Ovary (tissue), 9 donors: ENCODE results near the gene LPAR5. TPM values are rescaled to one million over a fixed set of nuclear protein-coding genes. Genes with fewer than 3 reads are reported as not detected.

Experiments
- DNase-seq, 5 donors: peaks; one replicate each; pipeline ENCODE4 v3.0.0-alpha.2; 2019 to 2020
- H3K27ac ChIP-seq, 2 donors: fragments of 200-600 bp; one replicate each; pipeline versions ENCODE4 v1.5.1 to v1.8.0; 2019 to 2022
- H3K27me3 ChIP-seq: fragments of 200-600 bp; one replicate; pipeline ENCODE4 v1.8.0; 2022
- H3K36me3 ChIP-seq: fragments of 200-600 bp; sonication (generic); one replicate; pipeline ENCODE4 v1.5.1; 2019
- H3K4me1 ChIP-seq: one replicate; pipeline ENCODE4 v1.8.1; 2013; ENCODE audit warnings: mild to moderate bottlenecking, moderate library complexity; ENCODE audit not compliant: insufficient read depth
- H3K4me3 ChIP-seq: fragments of 200-600 bp; sonication (generic); one replicate; pipeline ENCODE4 v1.5.1; 2017
- H3K9me3 ChIP-seq, 2 donors: fragments of 200-600 bp in 1 of 2; sonication (generic) in 1 of 2; one replicate each; pipeline versions ENCODE4 v1.5.1 to v1.8.1; 2013 to 2019; ENCODE audit warnings: mild to moderate bottlenecking in 1 of 2, moderate library complexity in 1 of 2
- CTCF ChIP-seq, 3 donors: fragments of 450-650 bp in 2 of 3; fragments of 200-600 bp in 1 of 3; IDR thresholded peaks; one replicate each; pipeline versions ENCODE4 v1.5.1 to v1.8.0; 2016 to 2022; ENCODE audit warnings: antibody characterized with exemption in 3 of 3, mild to moderate bottlenecking in 1 of 3
- EP300 ChIP-seq: sonication (generic); formaldehyde crosslinking; IDR thresholded peaks from one replicate; pipeline ENCODE4 v1.6.1; 2017; ENCODE audit warnings: antibody characterized with exemption
- POLR2A ChIP-seq: fragments of 450-650 bp; IDR thresholded peaks from one replicate; pipeline ENCODE4 v1.6.1; 2017; ENCODE audit warnings: antibody characterized with exemption, mild to moderate bottlenecking, moderate library complexity
- WGBS, 3 donors: extraction: QIAGEN DNeasy Blood & Tissue Kit in 1 of 3; methylation state at CpG; one replicate each; pipeline versions ENCODE4 v1.1.5 to v1.1.7; 2013 to 2017; 5-methylcytosine and 5-hydroxymethylcytosine counted together
- intact Hi-C, 4 donors: fragments of 100-400 bp; cut with DNase I; formaldehyde crosslinking; loops; one replicate each; pipeline versions ENCODE4 v1.11.0 to v1.15.1; 2022 to 2023
- polyA plus RNA-seq, 2 donors: library from polyadenylated mRNA; stranded (reverse); fragments of 200-250 nt in 1 of 2; fragments of 350-450 nt in 1 of 2; fragmentation: Illumina TruSeq in 1 of 2; extraction: RNeasy Lipid Tissue Mini Kit (QIAGEN cat#74804) in 1 of 2; gene quantifications; one replicate each; pipeline ENCODE4 v1.2.3, GENCODE V29; 2013 to 2014
- small RNA-seq: library from RNA; depleted of rRNA; stranded (forward); fragments of <200 nt; gene quantifications from one replicate; pipeline ENCODE3, GENCODE V24; 2016
- total RNA-seq, 7 donors: library from RNA; depleted of rRNA in 2 of 7; stranded (reverse); fragments of >200 nt in 2 of 7; fragmentation: NEBNext Ultra II Directional in 3 of 7; extraction: Animal tissue kit (Norgen Biotek cat#: 25700) in 3 of 7; gene quantifications; one replicate each; pipeline versions ENCODE4 v1.1.0 to v1.2.4, GENCODE V29; 2016 to 2023
- donor health status: DM: no; HTN: no; CAD: no; lungs with moderate emphysema.
- donor health status: DM: no; HTN: no; CAD: no.
- donor health status: Bipolar disorder and iron deficiency.
- donor health status: DM: yes; HTN: yes; CAD: no.
- donor health status: DM: no; HTN: no; CAD: no.
- donor health status: DM: yes; HTN: yes; CAD: no.

The LPAR5 gene
- total and polyA plus RNA-seq, 9 donors = 0.57 to 2.6 (median 1.3) TPM

- Histone ChIP-seq H3K27ac (no peak overlapping the region), H3K9me3 (no peaks in the 10 kb centered on the region), H3K36me3 (no peaks in the 10 kb centered on the region), H3K4me3 (no peak overlapping the region), H3K4me1 (peaks cover 4% of the 10 kb centered on the region), H3K27me3 (no peaks in the 10 kb centered on the region)
- 42 to 61% (median 43%) methylated on average over 7 of the region's 7 CpGs for WGBS, 3 donors
- intact Hi-C loops = loop anchor here in 3 of 4 donors (5.0 to 10.0 kb wide), 3 partner anchors 33 to 85 kb away; partner anchors contain the start of gene ACRBP (in 1 of the 3)
- TF ChIP-seq POLR2A = no peak
- DNase-seq = no peak
Observed at GRCh38 chr12:6569786-6570185, 66.0 kb downstream of the LPAR5 start.

GRCh38 chr12:6569312-6569711, 66.4 kb downstream of the LPAR5 start:
- no peak for DNase-seq
- no peak for TF ChIP-seq POLR2A
- no peak for TF ChIP-seq CTCF (IDR thresholded peaks at IDR 0.05)
- TF ChIP-seq EP300 = no peak
- Histone ChIP-seq H3K36me3 (no peaks in the 10 kb centered on the region), H3K27me3 (no peaks in the 10 kb centered on the region), H3K4me1 (peaks cover 4% of the 10 kb centered on the region), H3K27ac (no peak overlapping the region), H3K4me3 (no peak overlapping the region), H3K9me3 (no peaks in the 10 kb centered on the region)
- 65 to 75% (median 66%) methylated on average over 12 of the region's 12 CpGs for WGBS, 3 donors
- intact Hi-C loops = loop anchor here in 3 of 4 donors (5.0 to 10.0 kb wide), 3 partner anchors 33 to 85 kb away; partner anchors contain the start of gene ACRBP (in 1 of the 3)

Small RNA genes within 50 kb of the gene (small RNA-seq; reads per million reads assigned to genes)
- 337 reads per million, percentile 95 among the genes with 10 or more reads in this experiment for gene SCARNA11

Other genes starting within 250 kb of the LPAR5 start
- under 1 TPM in 5 of 7 donors, not detected in 2; 0.34 to 0.87 (median 0.55) TPM for gene CD27, start 191.0 kb downstream of the LPAR5 start, total RNA-seq
- gene CD27, start 191.0 kb downstream of the LPAR5 start, polyA plus RNA-seq = under 1 TPM; 0.38 to 0.63 TPM
- gene TAPBPL, start 183.9 kb downstream of the LPAR5 start, total RNA-seq = 10 to 100 TPM; 10.3 to 23.4 (median 15.3) TPM
- gene TAPBPL, start 183.9 kb downstream of the LPAR5 start, polyA plus RNA-seq = 10 to 100 TPM; 16.5 to 37.5 TPM
- gene VAMP1, start 165.3 kb downstream of the LPAR5 start, total RNA-seq = 10 to 100 TPM in 1 of 7 donors, 1 to 10 TPM in 6; 2.5 to 10.5 (median 5.8) TPM
- 10 to 100 TPM in 1 of 2 donors, 1 to 10 TPM in 1; 5.2 to 11.9 TPM for gene VAMP1, start 165.3 kb downstream of the LPAR5 start, polyA plus RNA-seq
- 100 to 1,000 TPM in 4 of 7 donors, 10 to 100 TPM in 3; 27.5 to 119 (median 108) TPM for gene MRPL51, start 142.7 kb downstream of the LPAR5 start, total RNA-seq
- 100 to 1,000 TPM in 1 of 2 donors, 10 to 100 TPM in 1; 74.1 to 142 TPM for gene MRPL51, start 142.7 kb downstream of the LPAR5 start, polyA plus RNA-seq
- 10 to 100 TPM; 11.5 to 19.5 (median 16.4) TPM for gene NCAPD2, start 141.9 kb downstream of the LPAR5 start, total RNA-seq
- gene NCAPD2, start 141.9 kb downstream of the LPAR5 start, polyA plus RNA-seq = 10 to 100 TPM in 1 of 2 donors, 1 to 10 TPM in 1; 8.8 to 19.4 TPM
- gene GAPDH, start 101.4 kb downstream of the LPAR5 start, total RNA-seq = 1,000 to 10,000 TPM in 5 of 7 donors, 100 to 1,000 TPM in 2; 661 to 1,442 (median 1,249) TPM
- 1,000 to 10,000 TPM; 1,086 to 1,247 TPM for gene GAPDH, start 101.4 kb downstream of the LPAR5 start, polyA plus RNA-seq
- 10 to 100 TPM; 10.9 to 31.4 (median 22.9) TPM for gene IFFO1, start 79.9 kb downstream of the LPAR5 start, total RNA-seq
- 10 to 100 TPM in 1 of 2 donors, 1 to 10 TPM in 1; 9.7 to 25.9 TPM for gene IFFO1, start 79.9 kb downstream of the LPAR5 start, polyA plus RNA-seq
- 10 to 100 TPM; 11.6 to 46.9 (median 24.5) TPM for gene NOP2, start 67.7 kb downstream of the LPAR5 start, total RNA-seq
- gene NOP2, start 67.7 kb downstream of the LPAR5 start, polyA plus RNA-seq = 10 to 100 TPM; 11.6 to 31.2 TPM
- 100 to 1,000 TPM; 137 to 297 (median 227) TPM for gene CHD4, start 28.6 kb downstream of the LPAR5 start, total RNA-seq
- 100 to 1,000 TPM; 118 to 177 TPM for gene CHD4, start 28.6 kb downstream of the LPAR5 start, polyA plus RNA-seq
- 1 to 10 TPM in 3 of 7 donors, under 1 TPM in 4; 0.30 to 2.5 (median 0.92) TPM for gene ACRBP, start 11.5 kb upstream of the LPAR5 start, total RNA-seq
- gene ACRBP, start 11.5 kb upstream of the LPAR5 start, polyA plus RNA-seq = 1 to 10 TPM in 1 of 2 donors, under 1 TPM in 1; 0.54 to 2.9 TPM
- 10 to 100 TPM; 26.1 to 39.9 (median 35.0) TPM for gene ING4, start 27.2 kb upstream of the LPAR5 start, total RNA-seq
- 10 to 100 TPM; 64.9 to 90.0 TPM for gene ING4, start 27.2 kb upstream of the LPAR5 start, polyA plus RNA-seq
- gene ZNF384, start 53.4 kb upstream of the LPAR5 start, total RNA-seq = 10 to 100 TPM; 22.1 to 64.9 (median 58.2) TPM
- 10 to 100 TPM; 44.4 to 59.0 TPM for gene ZNF384, start 53.4 kb upstream of the LPAR5 start, polyA plus RNA-seq
- gene PIANP, start 64.9 kb upstream of the LPAR5 start, total RNA-seq = 1 to 10 TPM in 2 of 7 donors, under 1 TPM in 4, not detected in 1; 0.11 to 3.1 (median 0.85) TPM
- gene PIANP, start 64.9 kb upstream of the LPAR5 start, polyA plus RNA-seq = 1 to 10 TPM; 1.2 to 3.9 TPM
- gene COPS7A, start 88.1 kb upstream of the LPAR5 start, total RNA-seq = 10 to 100 TPM; 36.4 to 61.4 (median 48.4) TPM
- gene COPS7A, start 88.1 kb upstream of the LPAR5 start, polyA plus RNA-seq = 10 to 100 TPM; 45.7 to 74.8 TPM
- gene MLF2, start 117.2 kb upstream of the LPAR5 start, total RNA-seq = 100 to 1,000 TPM in 6 of 7 donors, 10 to 100 TPM in 1; 64.1 to 162 (median 141) TPM
- 100 to 1,000 TPM; 130 to 138 TPM for gene MLF2, start 117.2 kb upstream of the LPAR5 start, polyA plus RNA-seq
- gene PTMS, start 130.4 kb upstream of the LPAR5 start, total RNA-seq = 1,000 to 10,000 TPM in 1 of 7 donors, 100 to 1,000 TPM in 6; 100 to 1,013 (median 576) TPM
- gene PTMS, start 130.4 kb upstream of the LPAR5 start, polyA plus RNA-seq = 100 to 1,000 TPM; 550 to 594 TPM
- gene LAG3, start 136.6 kb upstream of the LPAR5 start, total RNA-seq = 10 to 100 TPM in 6 of 7 donors, 1 to 10 TPM in 1; 8.5 to 21.8 (median 16.0) TPM
- gene LAG3, start 136.6 kb upstream of the LPAR5 start, polyA plus RNA-seq = 10 to 100 TPM in 1 of 2 donors, 1 to 10 TPM in 1; 4.7 to 13.7 TPM
- gene CD4, start 153.6 kb upstream of the LPAR5 start, total RNA-seq = 10 to 100 TPM in 4 of 7 donors, 1 to 10 TPM in 3; 2.1 to 12.5 (median 10.3) TPM
- gene CD4, start 153.6 kb upstream of the LPAR5 start, polyA plus RNA-seq = 10 to 100 TPM in 1 of 2 donors, 1 to 10 TPM in 1; 7.3 to 40.2 TPM
- 10 to 100 TPM in 2 of 7 donors, 1 to 10 TPM in 4, under 1 TPM in 1; 0.60 to 12.0 (median 7.6) TPM for gene GPR162, start 185.9 kb upstream of the LPAR5 start, total RNA-seq
- 1 to 10 TPM; 1.2 to 9.0 TPM for gene GPR162, start 185.9 kb upstream of the LPAR5 start, polyA plus RNA-seq
- gene P3H3, start 192.4 kb upstream of the LPAR5 start, total RNA-seq = 10 to 100 TPM; 24.0 to 92.3 (median 70.2) TPM
- 10 to 100 TPM in 1 of 2 donors, 1 to 10 TPM in 1; 4.7 to 48.8 TPM for gene P3H3, start 192.4 kb upstream of the LPAR5 start, polyA plus RNA-seq
- gene GNB3, start 205.0 kb upstream of the LPAR5 start, total RNA-seq = 10 to 100 TPM in 5 of 7 donors, 1 to 10 TPM in 1, under 1 TPM in 1; 0.34 to 15.0 (median 11.0) TPM
- 1 to 10 TPM; 1.8 to 7.8 TPM for gene GNB3, start 205.0 kb upstream of the LPAR5 start, polyA plus RNA-seq
- gene CDCA3, start 215.3 kb upstream of the LPAR5 start, total RNA-seq = 1 to 10 TPM in 2 of 7 donors, under 1 TPM in 5; 0.18 to 1.6 (median 0.74) TPM
- gene CDCA3, start 215.3 kb upstream of the LPAR5 start, polyA plus RNA-seq = 1 to 10 TPM in 1 of 2 donors, under 1 TPM in 1; 0.68 to 1.6 TPM
- gene USP5, start 216.2 kb upstream of the LPAR5 start, total RNA-seq = 10 to 100 TPM; 13.9 to 84.3 (median 63.0) TPM
- gene USP5, start 216.2 kb upstream of the LPAR5 start, polyA plus RNA-seq = 10 to 100 TPM; 23.7 to 30.1 TPM
- gene TPI1, start 231.6 kb upstream of the LPAR5 start, total RNA-seq = 100 to 1,000 TPM; 136 to 443 (median 295) TPM
- gene TPI1, start 231.6 kb upstream of the LPAR5 start, polyA plus RNA-seq = 100 to 1,000 TPM; 267 to 594 TPM
- 10 to 100 TPM in 3 of 7 donors, 1 to 10 TPM in 4; 5.8 to 14.7 (median 8.5) TPM for gene SPSB2, start 237.3 kb upstream of the LPAR5 start, total RNA-seq
- gene SPSB2, start 237.3 kb upstream of the LPAR5 start, polyA plus RNA-seq = 1 to 10 TPM in 1 of 2 donors, under 1 TPM in 1; 0.38 to 8.1 TPM